ENCODE data around the gene LARGE1. TPM values are rescaled to one million over a fixed set of nuclear protein-coding genes. Genes with fewer than 3 reads are reported as not detected.
"Not testable (repeated sequence)": the region's sequence is repeated elsewhere in the genome, so short reads cannot be mapped to it uniquely, and the experiment has no call there.

Gene LARGE1
- total RNA-seq, 1 donor from 2014 or later, result 81.2 TPM

DNA sequence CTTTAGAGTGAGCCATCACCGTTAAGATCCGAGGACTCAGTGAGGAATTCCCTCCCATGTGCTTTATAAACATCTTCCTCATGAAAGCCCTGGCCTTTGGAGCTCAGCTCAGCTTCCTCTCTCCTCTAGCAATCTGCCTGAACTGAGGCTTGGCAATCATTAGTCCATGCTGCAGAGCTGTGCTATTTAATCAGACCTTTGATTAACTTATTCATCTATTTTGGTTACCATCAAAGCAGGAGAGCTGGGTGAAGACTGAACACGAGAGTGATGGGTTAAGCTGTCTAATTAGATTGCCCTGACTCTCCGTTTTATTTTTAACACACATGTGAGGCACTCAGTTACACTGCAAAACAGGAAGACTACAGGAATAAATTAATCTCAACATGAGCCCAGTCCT is 351.3 kb downstream of the LARGE1 start:
- Mint-ChIP-seq H3K27ac (ENCODE audit: unreplicated experiment) (no peak overlapping the region), H3K4me3 (ENCODE audit: unreplicated experiment) (no peak overlapping the region), H3K4me1 (ENCODE audit: low read depth, unreplicated experiment) (peaks cover 12% of the 10 kb centered on the region), H3K9me3 (ENCODE audit: unreplicated experiment) (no peaks in the 10 kb centered on the region), H3K36me3 (ENCODE audit: unreplicated experiment) (no peaks in the 10 kb centered on the region), H3K27me3 (ENCODE audit: unreplicated experiment) (peaks cover 4% of the 10 kb centered on the region)
- TF ChIP-seq, protein P1, sequence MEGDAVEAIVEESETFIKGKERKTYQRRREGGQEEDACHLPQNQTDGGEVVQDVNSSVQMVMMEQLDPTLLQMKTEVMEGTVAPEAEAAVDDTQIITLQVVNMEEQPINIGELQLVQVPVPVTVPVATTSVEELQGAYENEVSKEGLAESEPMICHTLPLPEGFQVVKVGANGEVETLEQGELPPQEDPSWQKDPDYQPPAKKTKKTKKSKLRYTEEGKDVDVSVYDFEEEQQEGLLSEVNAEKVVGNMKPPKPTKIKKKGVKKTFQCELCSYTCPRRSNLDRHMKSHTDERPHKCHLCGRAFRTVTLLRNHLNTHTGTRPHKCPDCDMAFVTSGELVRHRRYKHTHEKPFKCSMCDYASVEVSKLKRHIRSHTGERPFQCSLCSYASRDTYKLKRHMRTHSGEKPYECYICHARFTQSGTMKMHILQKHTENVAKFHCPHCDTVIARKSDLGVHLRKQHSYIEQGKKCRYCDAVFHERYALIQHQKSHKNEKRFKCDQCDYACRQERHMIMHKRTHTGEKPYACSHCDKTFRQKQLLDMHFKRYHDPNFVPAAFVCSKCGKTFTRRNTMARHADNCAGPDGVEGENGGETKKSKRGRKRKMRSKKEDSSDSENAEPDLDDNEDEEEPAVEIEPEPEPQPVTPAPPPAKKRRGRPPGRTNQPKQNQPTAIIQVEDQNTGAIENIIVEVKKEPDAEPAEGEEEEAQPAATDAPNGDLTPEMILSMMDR (IDR thresholded peaks at IDR 0.05; ENCODE audit: partially characterized antibody, unreplicated experiment), result no peak
- DNase-seq, result no peak

DNA sequence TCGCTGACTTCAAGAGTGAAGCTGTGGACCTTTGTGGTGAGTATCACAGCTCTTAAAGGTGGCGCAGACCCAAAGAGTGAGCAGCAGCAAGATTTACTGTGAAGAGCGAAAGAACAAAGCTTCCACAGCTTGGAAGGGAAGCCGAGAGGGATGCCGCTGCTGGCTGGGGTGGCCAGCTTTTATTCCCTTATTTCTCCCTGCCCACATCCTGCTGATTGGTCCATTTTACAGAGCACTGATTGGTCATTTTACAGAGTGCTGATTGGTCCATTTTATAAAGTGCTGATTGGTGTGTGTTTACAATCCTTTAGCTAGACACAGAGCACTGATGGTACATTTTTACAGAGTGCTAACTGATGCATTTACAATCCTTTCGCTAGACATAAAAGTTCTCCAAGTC is 353.8 kb downstream of the LARGE1 start:
- not testable (repeated sequence) for H3K36me3 Mint-ChIP-seq (ENCODE audit: unreplicated experiment); DNase-seq; H3K27me3 Mint-ChIP-seq (ENCODE audit: unreplicated experiment); H3K27ac Mint-ChIP-seq (ENCODE audit: unreplicated experiment); H3K9me3 Mint-ChIP-seq (ENCODE audit: unreplicated experiment); H3K4me3 Mint-ChIP-seq (ENCODE audit: unreplicated experiment)
- peaks cover 16% of the 10 kb centered on the region for H3K4me1 Mint-ChIP-seq (ENCODE audit: low read depth, unreplicated experiment)

DNA sequence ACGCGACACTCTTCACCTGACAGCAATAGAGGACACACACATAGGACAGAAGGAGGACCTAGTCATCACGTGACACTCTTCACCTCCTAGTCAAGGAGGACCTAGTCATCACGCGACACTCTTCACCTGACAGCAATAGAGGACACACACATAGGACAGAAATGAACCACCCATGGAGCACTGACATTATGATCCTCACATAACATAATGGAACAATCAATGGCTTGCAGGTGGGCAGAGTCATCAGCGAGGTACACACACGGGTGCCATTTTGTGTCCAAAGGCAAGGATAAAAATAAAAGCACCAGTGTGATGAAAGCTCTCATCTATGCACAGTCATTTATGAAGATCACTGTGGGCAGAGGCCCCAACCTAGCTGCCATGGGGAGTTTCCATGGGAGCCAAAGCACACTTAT is 354.7 kb downstream of the LARGE1 start:
- Mint-ChIP-seq H3K36me3 (ENCODE audit: unreplicated experiment) (peaks cover 4% of the 10 kb centered on the region), H3K4me1 (ENCODE audit: low read depth, unreplicated experiment) (peaks cover 16% of the 10 kb centered on the region), H3K27me3 (ENCODE audit: unreplicated experiment) (peaks cover 4% of the 10 kb centered on the region), H3K4me3 (ENCODE audit: unreplicated experiment) (no peak overlapping the region), H3K9me3 (ENCODE audit: unreplicated experiment) (no peaks in the 10 kb centered on the region), H3K27ac (ENCODE audit: unreplicated experiment) (no peak overlapping the region)
- TF ChIP-seq, protein P1 (IDR thresholded peaks at IDR 0.05; ENCODE audit: partially characterized antibody, unreplicated experiment), result no peak
- no peak for DNase-seq

DNA sequence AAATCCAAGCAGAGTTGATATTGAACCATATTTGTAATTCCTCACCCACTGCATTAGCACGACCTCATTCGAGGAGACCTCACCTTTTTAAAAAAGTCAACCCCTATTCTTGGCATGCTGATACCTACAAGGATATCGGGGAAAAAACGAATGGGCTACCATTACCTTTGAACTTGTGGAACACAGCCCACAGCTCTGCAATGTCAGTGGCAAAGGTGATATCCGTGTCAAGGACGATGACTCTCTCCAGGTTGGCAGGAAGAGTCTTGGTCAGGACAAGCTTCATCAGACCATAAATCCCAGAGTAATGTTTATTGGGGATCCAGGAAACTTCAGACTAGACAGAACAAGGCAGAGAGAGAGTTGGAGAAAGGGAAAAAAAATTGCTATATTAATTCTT is 355.6 kb downstream of the LARGE1 start:
- peaks cover 15% of the 10 kb centered on the region for H3K4me1 Mint-ChIP-seq (ENCODE audit: low read depth, unreplicated experiment)
- DNase-seq, result no peak
- no peak overlapping the region for H3K27ac Mint-ChIP-seq (ENCODE audit: unreplicated experiment)
- peaks cover 4% of the 10 kb centered on the region for H3K27me3 Mint-ChIP-seq (ENCODE audit: unreplicated experiment)
- H3K4me3 Mint-ChIP-seq (ENCODE audit: unreplicated experiment), result no peak overlapping the region
- H3K36me3 Mint-ChIP-seq (ENCODE audit: unreplicated experiment), result peaks cover 6% of the 10 kb centered on the region
- H3K9me3 Mint-ChIP-seq (ENCODE audit: unreplicated experiment), result no peaks in the 10 kb centered on the region
- TF ChIP-seq, protein P1 (IDR thresholded peaks at IDR 0.05; ENCODE audit: partially characterized antibody, unreplicated experiment), result no peak

DNA sequence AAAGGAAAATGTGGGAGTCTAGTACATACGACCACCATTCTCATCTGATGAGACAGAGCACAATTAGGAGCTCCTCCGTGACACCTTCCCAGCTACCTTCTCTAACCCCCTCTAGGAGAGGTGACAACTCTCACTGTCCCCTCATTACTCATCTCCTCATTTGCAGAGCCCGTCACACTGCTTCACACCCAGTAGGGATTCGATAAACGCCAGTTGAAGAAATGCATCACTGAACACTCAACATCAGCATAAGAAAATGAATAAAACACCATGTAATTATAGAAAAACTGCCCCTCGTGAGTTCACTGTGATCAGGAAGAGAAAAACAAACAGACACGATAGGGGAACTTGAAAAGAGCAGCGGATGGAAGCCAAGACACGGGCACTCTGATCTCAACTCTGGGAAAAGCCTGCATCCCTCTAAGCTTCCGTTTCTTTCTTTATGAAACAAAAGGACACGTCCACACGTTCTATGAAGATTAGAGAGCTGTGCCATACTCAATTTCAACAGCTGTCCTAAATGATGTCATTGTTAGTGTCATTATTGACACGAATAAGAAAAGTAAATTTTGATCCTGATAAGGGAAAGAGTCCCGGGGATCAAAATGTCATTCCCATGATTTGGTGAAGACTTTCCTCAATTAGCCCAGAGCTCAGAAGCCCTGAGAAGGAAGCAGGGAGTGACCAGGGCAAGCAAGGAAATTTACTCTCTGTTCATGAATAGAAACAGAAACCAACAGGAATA is 356.9 kb downstream of the LARGE1 start:
- H3K27ac Mint-ChIP-seq (ENCODE audit: unreplicated experiment), result peak overlapping the region; percentile 44
- H3K27me3 Mint-ChIP-seq (ENCODE audit: unreplicated experiment), result peaks cover 4% of the 10 kb centered on the region
- H3K36me3 Mint-ChIP-seq (ENCODE audit: unreplicated experiment), result peaks cover 7% of the 10 kb centered on the region
- TF ChIP-seq, protein P1 (IDR thresholded peaks at IDR 0.05; ENCODE audit: partially characterized antibody, unreplicated experiment), result no peak
- no peak for DNase-seq
- no peaks in the 10 kb centered on the region for H3K9me3 Mint-ChIP-seq (ENCODE audit: unreplicated experiment)
- H3K4me1 Mint-ChIP-seq (ENCODE audit: low read depth, unreplicated experiment), result peaks cover 7% of the 10 kb centered on the region
- no peak overlapping the region for H3K4me3 Mint-ChIP-seq (ENCODE audit: unreplicated experiment)

Data from glutamatergic neuron (in vitro differentiated cells).